BJ (cell line): ENCODE results near the gene FOLR2. TPM values are rescaled to one million over a fixed set of nuclear protein-coding genes. Genes with fewer than 3 reads are reported as not detected.
"Not testable (repeated sequence)": the region's sequence is repeated elsewhere in the genome, so short reads cannot be mapped to it uniquely, and the experiment has no call there.

Experiments used
- CTCF ChIA-PET: fragments of 350-600 bp; formaldehyde crosslinking; extraction: SDS; loops from one replicate; lab custom pipeline; 2021; ENCODE audit warnings: antibody characterized with exemption, inconsistent platforms; lab: Yijun Ruan, JAX
- POLR2A ChIA-PET: fragments of 300-600 bp; sonication (Branson Sonifier 250); formaldehyde crosslinking; extraction: SDS; loops from one replicate; lab custom pipeline; 2021; ENCODE audit warnings: antibody characterized with exemption; lab: Charles Lee
- DNase-seq: peaks from one replicate; pipeline ENCODE4 v3.0.0-alpha.2; 2011; ENCODE audit warnings: low read depth
- H3K27me3 ChIP-seq: 2 replicates; pipeline ENCODE4 v1.6.0; 2011; ENCODE audit warnings: low read length; ENCODE audit not compliant: control insufficient read depth, insufficient read depth
- H3K36me3 ChIP-seq: 2 replicates; pipeline ENCODE4 v1.5.1; 2011; ENCODE audit warnings: low read length; ENCODE audit not compliant: control insufficient read depth, insufficient read depth
- H3K4me3 ChIP-seq: 2 replicates; pipeline ENCODE4 v1.5.1; 2011; ENCODE audit warnings: low read depth, mild to moderate bottlenecking, control low read depth, low read length
- CTCF ChIP-seq: IDR thresholded peaks from 2 replicates; pipeline ENCODE4 v1.5.1; 2011; ENCODE audit warnings: low read depth, mild to moderate bottlenecking, control low read depth, inconsistent platforms, low read length, moderate library complexity; ENCODE audit not compliant: insufficient read depth
- polyA plus RNA-seq: library from polyadenylated mRNA; depleted of rRNA; stranded (reverse); fragments of >200 nt; gene quantifications from 2 replicates; pipeline ENCODE4 v1.2.3, GENCODE V29; 2011

Gene FOLR2
- polyA plus RNA-seq, 1 experiment, result not detected

- Histone ChIP-seq H3K36me3 (no peaks in the 10 kb centered on the region), H3K27me3 (no peaks in the 10 kb centered on the region; the same call in 1 of the 2 replicates), H3K4me3 (no peak overlapping the region)
- ChIA-PET CTCF (no interaction called here), POLR2A (no interaction called here)
- no peak for TF ChIP-seq CTCF
- DNase-seq, result no peak
Measured at GRCh38 chr11:72202571-72202970, 14.0 kb upstream of the FOLR2 start.

GRCh38 chr11:72203163-72203562, 13.4 kb upstream of the FOLR2 start:
- ChIA-PET CTCF (no interaction called here), POLR2A (no interaction called here)
- H3K4me3 ChIP-seq, result no peak overlapping the region
- no peaks in the 10 kb centered on the region for H3K36me3 ChIP-seq
- no peak for DNase-seq
- no peak for TF ChIP-seq CTCF
- H3K27me3 ChIP-seq, result no peaks in the 10 kb centered on the region; the same call in 1 of the 2 replicates

- no peak for DNase-seq
- Histone ChIP-seq H3K4me3 (no peak overlapping the region), H3K36me3 (no peaks in the 10 kb centered on the region), H3K27me3 (no peaks in the 10 kb centered on the region; the same call in 1 of the 2 replicates)
- POLR2A ChIA-PET, result no interaction called here
- no peak for TF ChIP-seq CTCF
- CTCF ChIA-PET, result interaction anchor here (0.6 to 1.7 kb wide), 2 partner anchors 11 to 21 kb away, joined by 3 to 5 read pairs; no protein-coding TSS in a partner anchor
Measured at GRCh38 chr11:72204886-72205285, 11.7 kb upstream of the FOLR2 start.

- DNase-seq, H3K36me3 ChIP-seq, H3K4me3 ChIP-seq, H3K27me3 ChIP-seq, POLR2A ChIA-PET: not testable (repeated sequence)
- CTCF ChIA-PET, result interaction anchor here (1.4 kb wide), 1 partner anchor 230 kb away, joined by 3 read pairs; no protein-coding TSS in a partner anchor
Measured at GRCh38 chr11:72206794-72207193, 9.8 kb upstream of the FOLR2 start.

GRCh38 chr11:72208281-72208680, 8.3 kb upstream of the FOLR2 start:
- POLR2A ChIA-PET, result no interaction called here
- no peak for TF ChIP-seq CTCF
- CTCF ChIA-PET, result interaction anchor here (1.0 to 1.1 kb wide), 2 partner anchors 8 to 30 kb away, joined by 3 read pairs; no protein-coding TSS in a partner anchor
- no peak for DNase-seq
- H3K4me3 ChIP-seq, result no peak overlapping the region
- H3K27me3 ChIP-seq, result no peaks in the 10 kb centered on the region
- H3K36me3 ChIP-seq, result no peaks in the 10 kb centered on the region

GRCh38 chr11:72209101-72209500, 7.5 kb upstream of the FOLR2 start:
- Histone ChIP-seq H3K27me3 (no peaks in the 10 kb centered on the region), H3K36me3 (no peaks in the 10 kb centered on the region), H3K4me3 (no peak overlapping the region)
- no peak for TF ChIP-seq CTCF
- DNase-seq, result no peak
- POLR2A ChIA-PET, result no interaction called here
- CTCF ChIA-PET, result interaction anchor here (0.7 to 1.1 kb wide), 3 partner anchors 9 to 30 kb away, joined by 3 read pairs; no protein-coding TSS in a partner anchor
